Smooth muscle cell (in vitro differentiated cells): ENCODE measurements around the gene TSPAN7. TPM values are rescaled to one million over a fixed set of nuclear protein-coding genes. Genes with fewer than 3 reads are reported as not detected.

Experiments
- DNase-seq: peaks from one replicate; lab custom pipeline; 2025; ENCODE audit not compliant: unreplicated experiment; lab: John Stamatoyannopoulos, UW
- H2AFZ ChIP-seq: fragments of 200-600 bp; sonication (generic); 2 replicates; pipeline ENCODE4 v1.6.0; 2016; ENCODE audit warnings: antibody characterized with exemption, low read depth, mild to moderate bottlenecking
- H3F3A ChIP-seq: fragments of 200-600 bp; sonication (generic); 2 replicates; pipeline ENCODE4 v1.6.0; 2017; ENCODE audit warnings: antibody characterized with exemption, low read depth
- H3K27ac ChIP-seq: fragments of 200-600 bp; sonication (generic); 2 replicates; pipeline ENCODE4 v1.5.1; 2016; ENCODE audit warnings: low read depth, mild to moderate bottlenecking
- H3K27me3 ChIP-seq: fragments of 200-600 bp; sonication (generic); 2 replicates; pipeline ENCODE4 v1.6.1; 2016; ENCODE audit warnings: low read depth, mild to moderate bottlenecking
- H3K36me3 ChIP-seq: fragments of 200-600 bp; sonication (generic); 2 replicates; pipeline ENCODE4 v1.5.1; 2016; ENCODE audit warnings: low read depth
- H3K4me1 ChIP-seq: fragments of 200-600 bp; sonication (generic); 2 replicates; pipeline ENCODE4 v1.5.1; 2016; ENCODE audit warnings: low read depth
- H3K4me2 ChIP-seq: fragments of 200-600 bp; sonication (generic); 2 replicates; pipeline ENCODE4 v1.6.0; 2016; ENCODE audit warnings: mild to moderate bottlenecking
- H3K4me3 ChIP-seq: fragments of 200-600 bp; sonication (generic); 2 replicates; pipeline ENCODE4 v1.5.1; 2016; ENCODE audit warnings: mild to moderate bottlenecking
- H3K79me2 ChIP-seq: fragments of 200-600 bp; sonication (generic); 2 replicates; pipeline ENCODE4 v1.6.0; 2016; ENCODE audit warnings: low read depth, mild to moderate bottlenecking
- H3K9ac ChIP-seq: fragments of 200-600 bp; sonication (generic); 2 replicates; pipeline ENCODE4 v1.6.0; 2016; ENCODE audit warnings: low read depth
- H3K9me3 ChIP-seq: fragments of 200-600 bp; sonication (generic); replicated peaks from 2 replicates; pipeline ENCODE4 v1.5.1; 2016; ENCODE audit warnings: low read depth
- H4K20me1 ChIP-seq: fragments of 200-600 bp; sonication (generic); 2 replicates; pipeline ENCODE4 v1.6.0; 2016; ENCODE audit warnings: low read depth
- CTCF ChIP-seq: fragments of 200-600 bp; sonication (generic); IDR thresholded peaks from 2 replicates; pipeline ENCODE4 v1.5.1; 2017; ENCODE audit warnings: borderline replicate concordance, mild to moderate bottlenecking, antibody characterized with exemption; ENCODE audit not compliant: insufficient read depth, poor library complexity, severe bottlenecking
- WGBS: methylation state at CpG from one replicate; pipeline ENCODE4 v1.1.7; 2016; ENCODE audit warnings: low lambda C conversion rate; 5-methylcytosine and 5-hydroxymethylcytosine counted together
- polyA plus RNA-seq: library from polyadenylated mRNA; unstranded; fragments of >200 nt; fragmentation: Nextera tagmentation; extraction: Ambion mirVana; gene quantifications from 2 replicates; pipeline ENCODE4 v1.2.1, GENCODE V29; 2016
- total RNA-seq: library from RNA; depleted of rRNA; stranded (reverse); fragments of >200 nt; gene quantifications from 2 replicates; pipeline ENCODE4 v1.2.3, GENCODE V29; 2014

The TSPAN7 gene
- total and polyA plus RNA-seq, 2 experiments from 2014 or later = 1.5 to 3.9 TPM

- Histone ChIP-seq H3K27me3 (no peaks in the 10 kb centered on the region), H3K9ac (no peak overlapping the region), H3K9me3 (no peaks in the 10 kb centered on the region), H3K79me2 (no peaks in the 10 kb centered on the region), H3K36me3 (no peaks in the 10 kb centered on the region), H4K20me1 (no peaks in the 10 kb centered on the region), H3K4me2 (no peak overlapping the region), H3K4me3 (no peak overlapping the region), H3K27ac (no peak overlapping the region), H3K4me1 (no peaks in the 10 kb centered on the region), H3F3A (no peaks in the 10 kb centered on the region), H2AFZ (no peak overlapping the region)
- WGBS = 92% methylated on average over 3 of the region's 3 CpGs
- TF ChIP-seq CTCF = no peak
- no peak for DNase-seq
These were observed 45.5 kb downstream of the TSPAN7 start for GRCh38 chrX:38606821-38607220.

- Histone ChIP-seq H3K4me1 (no peaks in the 10 kb centered on the region), H4K20me1 (no peaks in the 10 kb centered on the region), H3K9ac (no peak overlapping the region), H2AFZ (no peak overlapping the region), H3K79me2 (no peaks in the 10 kb centered on the region), H3F3A (no peaks in the 10 kb centered on the region), H3K27ac (no peak overlapping the region), H3K4me2 (no peak overlapping the region), H3K27me3 (no peaks in the 10 kb centered on the region), H3K9me3 (no peaks in the 10 kb centered on the region), H3K36me3 (no peaks in the 10 kb centered on the region), H3K4me3 (no peak overlapping the region)
- TF ChIP-seq CTCF = no peak
- 59% methylated on average over 4 of the region's 4 CpGs for WGBS
- no peak for DNase-seq
These were observed 46.6 kb downstream of the TSPAN7 start for GRCh38 chrX:38607976-38608375.

- DNase-seq = no peak
- Histone ChIP-seq H3K4me2 (no peak overlapping the region), H3K9ac (no peak overlapping the region), H3K27ac (no peak overlapping the region), H3K36me3 (no peaks in the 10 kb centered on the region), H3K9me3 (no peaks in the 10 kb centered on the region), H3K79me2 (no peaks in the 10 kb centered on the region), H3F3A (no peaks in the 10 kb centered on the region), H4K20me1 (no peaks in the 10 kb centered on the region), H2AFZ (no peak overlapping the region), H3K4me1 (no peaks in the 10 kb centered on the region), H3K27me3 (no peaks in the 10 kb centered on the region), H3K4me3 (no peak overlapping the region)
- WGBS = 66% methylated on average over 6 of the region's 6 CpGs
- no peak for TF ChIP-seq CTCF
These were observed 49.5 kb downstream of the TSPAN7 start for GRCh38 chrX:38610849-38611248.

- Histone ChIP-seq H4K20me1 (no peaks in the 10 kb centered on the region), H3K27ac (no peak overlapping the region), H3K9ac (no peak overlapping the region), H3K79me2 (no peaks in the 10 kb centered on the region), H3F3A (no peaks in the 10 kb centered on the region), H3K36me3 (no peaks in the 10 kb centered on the region), H3K4me3 (no peak overlapping the region), H3K4me1 (no peaks in the 10 kb centered on the region), H2AFZ (no peak overlapping the region), H3K27me3 (no peaks in the 10 kb centered on the region), H3K9me3 (no peaks in the 10 kb centered on the region), H3K4me2 (no peak overlapping the region)
- no peak for DNase-seq
- no peak for TF ChIP-seq CTCF
- 68% methylated on average over 4 of the region's 4 CpGs for WGBS
These were observed 50.9 kb downstream of the TSPAN7 start for GRCh38 chrX:38612281-38612680.
